Measurements from ENCODE around the gene CLDND2.

CLDND2 gene

DNA sequence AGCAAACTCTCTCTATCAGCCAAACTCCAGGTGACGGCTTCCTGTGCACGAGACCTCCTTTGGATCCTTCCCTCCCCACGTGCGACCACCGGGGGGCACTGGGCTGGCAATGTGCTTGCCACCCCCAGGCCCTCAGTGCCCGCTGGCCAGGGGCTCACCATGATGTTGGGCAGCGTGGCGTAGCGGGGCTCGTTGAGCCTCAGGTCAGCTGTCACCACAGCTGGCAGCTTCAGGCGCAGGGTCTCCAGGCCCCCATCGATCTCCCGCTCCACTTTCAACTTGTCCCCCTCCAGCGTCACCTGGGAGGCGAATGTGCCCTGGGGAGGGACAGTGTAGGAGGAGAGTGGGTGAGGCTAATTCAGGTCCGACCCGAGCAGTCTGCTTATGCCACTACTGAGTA is 22.1 kb downstream of the CLDND2 start:
- H3K79me2 ChIP-seq (ENCODE audit: insufficient read depth, low read length): no peaks in the 10 kb centered on the region
- H3K27me3 ChIP-seq (ENCODE audit: insufficient read depth, low read length, poor library complexity): no peaks in the 10 kb centered on the region
- no peaks in the 10 kb centered on the region for H3K4me1 ChIP-seq (ENCODE audit: insufficient read depth, low read length)
- H3K9ac ChIP-seq (ENCODE audit: low read depth, low read length): no peak overlapping the region
- DNase-seq (no peak), ATAC-seq (ENCODE audit: insufficient read depth, low read depth) (no peak)
- H4K20me1 ChIP-seq (ENCODE audit: insufficient read depth, low read length): no peaks in the 10 kb centered on the region; the same call in 1 of the 2 replicates
- H3K9me3 ChIP-seq (ENCODE audit: insufficient read depth, low read length, severe bottlenecking): no peaks in the 10 kb centered on the region
- no peak overlapping the region for H3K27ac ChIP-seq (ENCODE audit: low read length)
- no peak overlapping the region for H3K4me3 ChIP-seq (ENCODE audit: low read depth in 1 of 2, low read length in 2 of 2)
- no peak overlapping the region for H3K4me2 ChIP-seq (ENCODE audit: insufficient read depth, low read length)
- peaks cover 46% of the 10 kb centered on the region for H3K36me3 ChIP-seq (ENCODE audit: insufficient read depth, low read length)
- no peak overlapping the region for H2AFZ ChIP-seq (ENCODE audit: low read depth, low read length)
- no peak for TF ChIP-seq EZH2 (IDR thresholded peaks at IDR 0.05; ENCODE audit: borderline replicate concordance, low read depth, low read length, severe bottlenecking)
- TF ChIP-seq, protein P1, sequence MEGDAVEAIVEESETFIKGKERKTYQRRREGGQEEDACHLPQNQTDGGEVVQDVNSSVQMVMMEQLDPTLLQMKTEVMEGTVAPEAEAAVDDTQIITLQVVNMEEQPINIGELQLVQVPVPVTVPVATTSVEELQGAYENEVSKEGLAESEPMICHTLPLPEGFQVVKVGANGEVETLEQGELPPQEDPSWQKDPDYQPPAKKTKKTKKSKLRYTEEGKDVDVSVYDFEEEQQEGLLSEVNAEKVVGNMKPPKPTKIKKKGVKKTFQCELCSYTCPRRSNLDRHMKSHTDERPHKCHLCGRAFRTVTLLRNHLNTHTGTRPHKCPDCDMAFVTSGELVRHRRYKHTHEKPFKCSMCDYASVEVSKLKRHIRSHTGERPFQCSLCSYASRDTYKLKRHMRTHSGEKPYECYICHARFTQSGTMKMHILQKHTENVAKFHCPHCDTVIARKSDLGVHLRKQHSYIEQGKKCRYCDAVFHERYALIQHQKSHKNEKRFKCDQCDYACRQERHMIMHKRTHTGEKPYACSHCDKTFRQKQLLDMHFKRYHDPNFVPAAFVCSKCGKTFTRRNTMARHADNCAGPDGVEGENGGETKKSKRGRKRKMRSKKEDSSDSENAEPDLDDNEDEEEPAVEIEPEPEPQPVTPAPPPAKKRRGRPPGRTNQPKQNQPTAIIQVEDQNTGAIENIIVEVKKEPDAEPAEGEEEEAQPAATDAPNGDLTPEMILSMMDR (IDR thresholded peaks at IDR 0.05; ENCODE audit: borderline replicate concordance, extremely low read depth, low read length, poor library complexity, severe bottlenecking): peak; percentile 43

DNA sequence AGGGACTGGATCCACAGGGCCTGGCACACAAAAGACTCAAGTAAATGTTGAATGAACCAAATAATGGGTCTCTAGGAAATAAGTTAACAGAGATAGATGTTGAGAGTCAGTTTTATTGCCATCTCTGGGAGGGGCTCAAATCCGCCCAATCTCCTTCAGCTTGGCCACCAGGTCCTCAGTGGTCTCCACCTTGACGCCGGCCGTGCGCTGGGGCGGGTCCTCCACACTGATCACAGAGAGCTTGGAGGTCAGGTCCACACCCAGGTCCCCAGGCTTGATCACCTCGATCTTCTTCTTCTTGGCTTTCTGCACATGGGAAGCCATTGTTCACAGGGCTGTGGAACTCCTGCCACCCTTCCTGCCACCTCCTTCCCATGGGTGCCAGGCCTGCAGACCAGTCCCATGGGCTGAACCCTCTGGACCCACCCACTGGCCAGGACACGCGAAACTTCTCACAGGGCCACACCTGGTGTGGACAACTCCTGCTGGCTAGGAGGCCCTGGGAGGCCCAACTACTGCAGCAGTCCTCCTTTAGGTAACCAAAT is 23.7 kb downstream of the CLDND2 start:
- Histone ChIP-seq H3K4me1 (ENCODE audit: insufficient read depth, low read length) (no peaks in the 10 kb centered on the region), H3K79me2 (ENCODE audit: insufficient read depth, low read length) (no peaks in the 10 kb centered on the region), H3K9me3 (ENCODE audit: insufficient read depth, low read length, severe bottlenecking) (no peaks in the 10 kb centered on the region), H4K20me1 (ENCODE audit: insufficient read depth, low read length) (no peaks in the 10 kb centered on the region; the same call in 1 of the 2 replicates), H3K9ac (ENCODE audit: low read depth, low read length) (no peak overlapping the region), H2AFZ (ENCODE audit: low read depth, low read length) (no peak overlapping the region), H3K27me3 (ENCODE audit: insufficient read depth, low read length, poor library complexity) (no peaks in the 10 kb centered on the region), H3K4me3 (ENCODE audit: low read depth in 1 of 2, low read length in 2 of 2) (no peak overlapping the region), H3K4me2 (ENCODE audit: insufficient read depth, low read length) (no peak overlapping the region), H3K36me3 (ENCODE audit: insufficient read depth, low read length) (peaks cover 33% of the 10 kb centered on the region), H3K27ac (ENCODE audit: low read length) (no peak overlapping the region)
- TF ChIP-seq, protein P1 (IDR thresholded peaks at IDR 0.05; ENCODE audit: borderline replicate concordance, extremely low read depth, low read length, poor library complexity, severe bottlenecking): no peak
- no peak for TF ChIP-seq EZH2 (IDR thresholded peaks at IDR 0.05; ENCODE audit: borderline replicate concordance, low read depth, low read length, severe bottlenecking)
- ATAC-seq (ENCODE audit: insufficient read depth, low read depth): no peak
- DNase-seq: no peak

DNA sequence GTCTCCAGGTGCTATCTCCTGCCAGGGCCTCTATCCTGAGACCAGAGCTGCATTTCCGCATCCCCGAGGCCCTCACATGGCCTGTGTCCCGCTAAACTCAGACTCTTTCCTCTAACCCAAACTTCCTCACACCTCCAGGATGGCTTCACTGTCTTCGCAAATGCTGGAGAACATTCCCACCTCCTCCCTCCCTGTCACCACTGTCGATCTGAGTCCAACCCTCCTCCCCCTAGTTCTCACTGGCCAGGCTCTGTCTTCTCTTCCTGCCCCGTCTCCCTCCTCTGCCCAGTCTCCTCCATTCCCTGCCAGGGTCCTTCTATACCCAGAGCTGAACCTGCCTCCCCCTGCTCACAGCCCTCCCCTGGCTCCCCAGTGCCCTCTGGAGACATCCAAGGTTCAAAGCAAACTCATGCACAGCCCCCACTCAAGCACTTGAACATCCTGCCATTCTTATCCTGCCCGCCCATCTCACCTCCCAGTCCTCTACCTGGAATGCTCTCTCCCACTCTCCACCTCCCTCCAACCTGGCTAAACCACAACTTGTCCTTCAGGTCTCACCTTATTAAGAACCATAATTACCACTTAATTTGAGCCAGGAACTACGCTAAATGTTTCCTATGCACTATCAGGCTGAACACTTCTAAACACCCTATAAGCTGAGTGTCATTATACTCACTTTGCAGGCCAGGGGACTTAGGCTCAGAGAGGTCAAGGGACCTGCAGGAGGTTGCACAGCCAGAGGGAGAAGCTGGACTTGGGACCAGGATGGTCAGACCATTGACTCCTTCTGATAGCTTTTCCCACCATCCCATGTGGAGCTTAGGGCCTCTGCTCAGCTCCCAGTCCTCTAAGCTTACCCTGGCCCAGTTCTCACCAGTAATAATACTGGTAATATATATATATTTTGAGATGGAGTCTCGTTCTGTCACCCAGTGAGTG is 25.9 kb downstream of the CLDND2 start:
- Histone ChIP-seq H3K79me2 (ENCODE audit: insufficient read depth, low read length) (no peaks in the 10 kb centered on the region), H3K9ac (ENCODE audit: low read depth, low read length) (no peak overlapping the region), H3K4me2 (ENCODE audit: insufficient read depth, low read length) (no peak overlapping the region), H3K27me3 (ENCODE audit: insufficient read depth, low read length, poor library complexity) (no peaks in the 10 kb centered on the region), H3K4me1 (ENCODE audit: insufficient read depth, low read length) (peaks cover 13% of the 10 kb centered on the region), H3K27ac (ENCODE audit: low read length) (no peak overlapping the region), H3K36me3 (ENCODE audit: insufficient read depth, low read length) (peaks cover 30% of the 10 kb centered on the region), H3K4me3 (ENCODE audit: low read depth in 1 of 2, low read length in 2 of 2) (no peak overlapping the region), H4K20me1 (ENCODE audit: insufficient read depth, low read length) (no peaks in the 10 kb centered on the region; the same call in 1 of the 2 replicates), H2AFZ (ENCODE audit: low read depth, low read length) (no peak overlapping the region), H3K9me3 (ENCODE audit: insufficient read depth, low read length, severe bottlenecking) (no peaks in the 10 kb centered on the region)
- DNase-seq (no peak), ATAC-seq (ENCODE audit: insufficient read depth, low read depth) (no peak)
- TF ChIP-seq EZH2 (IDR thresholded peaks at IDR 0.05; ENCODE audit: borderline replicate concordance, low read depth, low read length, severe bottlenecking): no peak
- TF ChIP-seq, protein P1 (IDR thresholded peaks at IDR 0.05; ENCODE audit: borderline replicate concordance, extremely low read depth, low read length, poor library complexity, severe bottlenecking): no peak
